ENCODE measurements around the gene AGBL4.
A peak's percentile ranks its signal among the peaks of the same experiment; 100 is the strongest.
"Not testable (repeated sequence)": the region's sequence is repeated elsewhere in the genome, so short reads cannot be mapped to it uniquely, and the experiment has no call there.

The AGBL4 gene

GRCh38 chr1:49302400-49302799 is 721.4 kb downstream of the AGBL4 start:
- not testable (repeated sequence) for DNase-seq (ENCODE audit: low read depth)

- DNase-seq (ENCODE audit: low read depth), result no peak
These were observed 725.5 kb downstream of the AGBL4 start for GRCh38 chr1:49298304-49298703.

GRCh38 chr1:49297783-49298182 is 726.0 kb downstream of the AGBL4 start:
- no peak for DNase-seq (ENCODE audit: low read depth)

- no peak for DNase-seq (ENCODE audit: low read depth)
These were observed 729.2 kb downstream of the AGBL4 start for GRCh38 chr1:49294539-49294938.

- no peak for DNase-seq (ENCODE audit: low read depth)
These were observed 730.7 kb downstream of the AGBL4 start for GRCh38 chr1:49293016-49293415.

- DNase-seq (ENCODE audit: low read depth), result peak; percentile 45
These were observed 766.3 kb downstream of the AGBL4 start for GRCh38 chr1:49257211-49258049.

- no peak for DNase-seq (ENCODE audit: low read depth)
These were observed 770.8 kb downstream of the AGBL4 start for GRCh38 chr1:49252917-49253316.

GRCh38 chr1:49251019-49251784 is 772.6 kb downstream of the AGBL4 start:
- DNase-seq (ENCODE audit: low read depth), result no peak

GRCh38 chr1:49240709-49241221 is 783.0 kb downstream of the AGBL4 start:
- DNase-seq (ENCODE audit: low read depth), result no peak

GRCh38 chr1:49234988-49235387 is 788.8 kb downstream of the AGBL4 start:
- DNase-seq (ENCODE audit: low read depth), result peak; percentile 36

- no peak for DNase-seq (ENCODE audit: low read depth)
These were observed 794.2 kb downstream of the AGBL4 start for GRCh38 chr1:49229555-49229954.

GRCh38 chr1:49226758-49227157 is 797.0 kb downstream of the AGBL4 start:
- no peak for DNase-seq (ENCODE audit: low read depth)

GRCh38 chr1:49225464-49225863 is 798.3 kb downstream of the AGBL4 start:
- no peak for DNase-seq (ENCODE audit: low read depth)

GRCh38 chr1:49213301-49213700 is 810.5 kb downstream of the AGBL4 start:
- peak; percentile 43 for DNase-seq (ENCODE audit: low read depth)

GRCh38 chr1:49208712-49209111 is 815.0 kb downstream of the AGBL4 start:
- DNase-seq (ENCODE audit: low read depth), result no peak

GRCh38 chr1:49204720-49205119 is 819.0 kb downstream of the AGBL4 start:
- no peak for DNase-seq (ENCODE audit: low read depth)

GRCh38 chr1:49200738-49201137 is 823.0 kb downstream of the AGBL4 start:
- DNase-seq (ENCODE audit: low read depth), result no peak

GRCh38 chr1:49199564-49199963 is 824.2 kb downstream of the AGBL4 start:
- no peak for DNase-seq (ENCODE audit: low read depth)

GRCh38 chr1:49197081-49197480 is 826.7 kb downstream of the AGBL4 start:
- no peak for DNase-seq (ENCODE audit: low read depth)

- no peak for DNase-seq (ENCODE audit: low read depth)
These were observed 833.6 kb downstream of the AGBL4 start for GRCh38 chr1:49190138-49190537.

- DNase-seq (ENCODE audit: low read depth), result no peak
These were observed 836.7 kb downstream of the AGBL4 start for GRCh38 chr1:49187056-49187455.

- DNase-seq (ENCODE audit: low read depth), result no peak
These were observed 838.2 kb downstream of the AGBL4 start for GRCh38 chr1:49185450-49185980.

- DNase-seq (ENCODE audit: low read depth), result no peak
These were observed 840.3 kb downstream of the AGBL4 start for GRCh38 chr1:49183489-49183888.

Measured in CMK (cell line).